ENCODE data around the gene IQGAP1.
A peak's percentile ranks its signal among the peaks of the same experiment; 100 is the strongest.
"Not testable (repeated sequence)": the region's sequence is repeated elsewhere in the genome, so short reads cannot be mapped to it uniquely, and the experiment has no call there.

IQGAP1 gene

DNA sequence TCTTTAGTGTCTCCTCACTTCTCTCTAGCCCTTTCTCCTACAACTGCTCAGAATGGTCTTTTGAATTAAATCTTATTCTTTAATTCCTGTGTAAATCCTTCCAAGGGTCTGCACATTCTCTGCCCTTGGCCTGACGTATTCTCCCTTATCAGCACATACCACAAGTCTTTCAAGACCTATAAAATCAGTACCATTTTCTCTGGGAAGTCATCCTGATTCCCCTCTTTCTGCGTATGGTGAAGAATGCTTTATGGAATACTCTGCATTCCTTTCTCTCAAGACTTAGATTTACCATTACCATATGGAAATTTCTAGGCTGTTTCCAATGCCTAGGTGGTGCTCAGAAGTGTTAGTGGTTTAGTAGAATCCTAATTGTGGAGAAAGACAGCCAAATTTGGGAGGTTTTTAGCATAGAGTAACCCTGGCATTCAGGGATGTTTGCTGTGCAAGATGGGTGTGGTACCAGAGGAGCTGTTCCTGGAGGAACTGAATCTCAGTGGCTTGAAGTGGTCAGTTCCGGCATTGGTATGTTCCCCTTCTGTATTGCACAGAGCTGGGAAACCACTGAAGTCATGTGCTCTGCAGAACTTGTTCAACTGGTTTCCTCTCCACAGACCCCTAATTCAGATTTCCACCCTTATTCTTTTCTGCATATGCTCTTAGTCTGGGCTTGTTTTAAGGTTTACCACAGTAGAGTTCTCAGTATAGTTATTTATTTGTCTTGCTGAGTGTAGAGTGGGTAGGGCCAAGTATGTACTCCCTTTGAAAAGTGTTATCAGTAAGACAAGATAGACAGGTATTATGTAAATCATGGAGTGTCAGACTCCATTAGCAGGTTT is 24.5 kb downstream of the IQGAP1 start:
- peak; percentile 21 for DNase-seq

DNA sequence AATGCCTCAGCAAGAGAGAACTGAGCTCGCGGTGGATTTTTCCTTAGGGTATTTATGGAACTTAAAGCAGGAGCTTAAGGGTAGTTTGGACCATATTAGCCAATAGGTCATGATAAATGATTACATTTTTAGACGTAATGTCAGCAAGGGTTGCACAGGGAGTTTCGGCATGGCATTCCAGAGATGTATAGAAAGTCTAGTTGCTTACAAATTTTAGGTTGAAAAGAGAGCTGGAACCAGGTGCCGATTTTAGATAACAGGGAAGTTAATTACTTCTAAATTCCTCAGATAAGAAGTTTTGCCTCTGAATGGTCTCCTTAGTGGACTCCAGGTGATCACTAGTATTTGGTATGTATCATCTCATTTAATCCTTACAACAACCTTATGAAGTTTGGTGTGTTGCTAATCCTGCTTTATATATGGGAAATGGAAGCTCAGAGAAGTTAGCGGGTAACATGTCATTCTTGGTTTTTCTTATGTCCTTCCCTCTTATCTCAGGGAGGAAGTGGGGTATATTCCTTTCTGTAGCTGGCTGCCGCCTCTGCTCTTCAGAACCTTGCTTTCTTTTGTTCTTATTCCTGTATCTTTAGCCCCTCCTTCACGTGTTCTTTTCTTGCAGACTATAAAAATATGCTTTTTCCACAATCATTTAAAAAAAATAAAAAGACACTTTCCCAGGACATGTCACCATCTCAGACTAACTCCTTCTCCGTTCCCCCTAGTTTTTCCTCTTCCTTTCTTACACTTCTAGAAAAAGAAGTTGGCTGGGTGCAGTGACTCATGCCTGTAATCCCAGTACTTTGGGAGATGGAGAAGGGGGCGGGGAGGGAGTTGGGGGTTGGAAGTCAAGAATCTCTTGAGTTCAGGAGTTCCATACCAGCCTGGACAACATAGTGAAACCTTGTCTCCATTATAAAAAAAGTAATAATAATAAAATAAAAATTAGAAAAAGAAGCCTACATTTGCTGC is 25.7 kb downstream of the IQGAP1 start:
- DNase-seq = no peak

DNA sequence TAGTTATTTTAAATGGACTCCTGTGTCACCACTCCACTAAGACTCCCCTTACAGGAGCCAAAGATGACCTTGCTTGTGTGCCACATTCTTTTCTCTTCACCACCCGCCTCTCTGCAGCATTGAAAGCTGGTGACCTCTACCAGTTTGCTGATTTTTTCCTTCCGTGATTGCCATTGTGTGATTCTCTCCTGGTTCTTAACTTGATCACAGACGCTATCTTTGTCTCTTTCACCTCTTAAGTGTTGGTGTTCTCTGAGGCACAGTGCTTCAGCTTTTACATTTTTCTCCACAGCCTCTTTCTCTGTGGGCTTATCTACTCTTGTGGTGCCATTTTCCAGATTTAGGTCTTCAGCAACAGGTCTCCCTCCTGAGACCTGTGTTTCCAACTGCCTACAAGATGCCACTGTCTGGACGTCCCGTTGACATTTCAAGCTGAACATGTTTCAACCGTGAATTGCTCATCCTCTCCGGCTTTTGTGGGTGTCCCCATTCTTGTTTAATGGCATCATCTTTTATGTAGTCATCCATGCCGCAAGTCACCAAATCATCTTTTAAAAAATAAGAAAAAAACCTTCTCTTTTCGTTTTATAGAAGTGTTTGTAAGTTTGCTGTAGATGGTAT is 26.5 kb downstream of the IQGAP1 start:
- no peak for DNase-seq

DNA sequence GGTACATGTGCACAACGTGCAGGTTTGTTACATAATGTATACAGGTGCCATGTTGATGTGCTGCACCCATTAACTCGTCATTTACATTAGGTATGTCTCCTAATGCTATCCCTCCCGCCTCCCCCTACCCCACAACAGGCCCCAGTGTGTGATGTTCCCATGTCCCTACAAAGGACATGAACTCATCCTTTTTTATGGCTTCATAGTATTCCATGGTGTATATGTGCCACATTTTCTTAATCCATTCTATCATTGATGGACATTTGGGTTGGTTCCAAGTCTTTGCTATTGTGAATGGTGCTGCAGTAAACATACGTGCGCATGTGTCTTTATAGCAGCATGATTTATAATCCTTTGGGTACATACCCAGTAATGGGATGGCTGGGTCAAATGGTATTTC is 28.0 kb downstream of the IQGAP1 start:
- not testable (repeated sequence) for DNase-seq

DNA sequence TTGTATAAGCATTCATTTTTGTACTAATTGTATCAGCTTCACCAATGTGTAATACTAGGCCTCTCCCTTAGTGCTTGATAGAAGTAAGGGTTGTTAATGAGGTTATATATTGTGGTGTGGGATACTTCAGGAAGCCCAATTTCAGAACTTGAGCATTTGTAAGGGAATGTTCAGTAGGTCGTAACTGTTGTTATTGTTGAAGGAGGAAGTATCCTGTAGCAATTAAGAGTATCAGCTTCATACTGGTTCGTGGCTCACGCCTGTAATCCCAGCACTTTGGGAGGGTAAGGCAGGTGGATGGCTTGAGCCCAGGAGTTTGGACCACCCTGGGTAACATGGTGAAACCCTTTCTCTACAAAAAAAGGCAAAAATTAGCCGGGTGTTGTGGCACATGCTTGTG is 30.6 kb downstream of the IQGAP1 start:
- DNase-seq = no peak

DNA sequence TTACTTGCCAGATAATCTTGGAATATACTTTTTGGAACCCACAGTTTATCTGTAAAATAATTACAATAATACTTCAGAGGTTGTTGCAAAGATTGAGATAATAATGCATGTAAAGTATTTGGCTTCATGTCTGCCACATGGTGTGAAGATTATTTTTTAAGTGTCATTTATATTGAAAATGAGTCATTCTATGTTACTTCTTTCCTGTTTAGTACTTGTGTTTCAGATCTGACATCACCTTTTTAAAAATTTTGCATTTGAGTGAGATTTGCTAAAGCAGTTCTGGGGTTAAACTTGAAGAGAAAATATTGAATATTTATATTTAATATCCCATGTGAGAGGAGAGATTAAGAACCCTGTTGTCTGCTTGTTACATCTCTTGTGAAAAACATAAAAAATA is 31.2 kb downstream of the IQGAP1 start:
- DNase-seq = no peak

DNA sequence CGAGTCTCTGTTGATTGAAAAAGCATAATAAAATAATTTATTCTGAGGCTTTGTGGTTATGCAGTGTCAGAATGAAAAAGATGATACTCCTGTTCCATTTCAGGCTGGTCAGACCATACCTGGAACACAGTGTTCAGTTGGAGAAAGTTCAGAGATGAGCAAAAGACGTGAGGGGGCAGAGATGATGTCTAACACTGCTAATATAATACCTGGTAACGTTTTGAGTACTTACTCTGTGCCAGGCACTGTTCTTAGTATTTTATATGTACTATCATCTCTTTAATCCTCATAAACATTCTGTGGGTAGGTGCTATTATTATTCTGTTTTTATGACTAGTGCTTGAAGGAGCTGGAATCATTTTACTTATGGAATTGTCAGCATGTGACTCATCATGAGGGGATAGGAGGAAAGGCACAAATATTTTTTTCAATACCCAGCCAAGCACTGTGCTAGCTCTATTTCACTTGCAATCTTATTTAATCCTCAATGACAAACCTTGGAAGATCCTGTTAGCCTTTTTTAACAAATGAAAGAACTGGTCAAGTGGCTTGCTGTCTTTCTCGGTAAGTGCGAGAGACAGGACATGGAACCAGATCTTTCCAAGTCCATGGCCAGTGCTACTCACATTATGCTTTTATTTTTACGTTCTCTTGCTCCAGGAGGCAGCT is 31.8 kb downstream of the IQGAP1 start:
- DNase-seq = no peak

DNA sequence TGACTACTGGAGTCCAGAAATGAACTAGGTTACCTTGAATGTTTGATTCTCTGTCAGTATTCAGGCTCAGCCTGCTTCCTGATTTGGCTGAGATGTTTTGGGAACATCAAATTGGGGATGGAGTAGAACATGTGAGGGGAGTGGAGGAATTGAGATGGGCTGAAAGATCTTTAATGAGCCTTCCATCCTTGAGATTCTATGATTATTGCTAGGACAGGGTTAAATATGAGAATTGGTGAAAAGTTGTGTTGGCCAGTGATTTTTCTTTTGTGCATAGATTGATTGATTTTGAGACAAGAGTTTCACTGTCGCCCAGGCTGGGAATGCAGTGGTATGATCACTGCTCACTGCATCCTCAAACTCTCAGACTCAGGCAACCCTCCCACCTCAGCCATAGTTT is 32.4 kb downstream of the IQGAP1 start:
- no peak for DNase-seq

DNA sequence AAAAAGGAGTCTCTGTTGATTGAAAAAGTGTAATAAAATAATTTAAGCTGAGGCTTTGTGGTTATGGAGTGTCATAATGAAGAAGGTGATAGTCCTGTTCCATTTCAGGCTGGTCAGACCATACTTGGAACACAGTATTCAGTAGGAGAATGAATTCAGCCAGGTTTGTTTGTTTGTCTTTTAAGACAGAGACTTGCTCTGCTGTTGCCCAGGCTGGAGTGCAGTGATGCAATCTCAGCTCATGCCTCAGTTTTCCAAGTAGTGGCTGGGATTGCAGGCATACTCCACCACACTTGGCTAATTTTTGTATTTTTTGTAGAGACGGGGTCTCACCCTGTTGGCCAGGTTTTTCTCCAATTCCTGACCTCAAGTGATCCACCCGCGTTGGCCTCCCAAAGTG is 33.5 kb downstream of the IQGAP1 start:
- DNase-seq = no peak

DNA sequence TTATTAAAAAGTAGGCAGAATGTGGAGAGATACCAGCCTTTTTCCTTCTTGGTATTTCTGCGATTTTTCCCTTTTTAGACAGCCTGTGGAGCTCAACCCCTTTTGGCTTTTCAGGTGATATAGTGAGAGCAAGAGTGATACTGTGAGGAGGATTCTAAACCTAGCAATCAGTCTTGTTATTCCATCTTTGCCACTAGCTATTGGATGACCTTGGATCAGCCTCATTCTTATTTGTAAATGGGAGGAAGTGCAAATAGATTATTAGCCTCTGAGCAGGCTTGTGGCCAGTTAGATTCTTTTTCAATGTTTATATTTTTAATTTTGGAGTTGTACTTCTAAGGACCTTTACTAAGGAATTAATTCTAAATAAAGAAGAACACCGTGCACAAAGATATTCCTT is 34.0 kb downstream of the IQGAP1 start:
- DNase-seq = no peak

DNA sequence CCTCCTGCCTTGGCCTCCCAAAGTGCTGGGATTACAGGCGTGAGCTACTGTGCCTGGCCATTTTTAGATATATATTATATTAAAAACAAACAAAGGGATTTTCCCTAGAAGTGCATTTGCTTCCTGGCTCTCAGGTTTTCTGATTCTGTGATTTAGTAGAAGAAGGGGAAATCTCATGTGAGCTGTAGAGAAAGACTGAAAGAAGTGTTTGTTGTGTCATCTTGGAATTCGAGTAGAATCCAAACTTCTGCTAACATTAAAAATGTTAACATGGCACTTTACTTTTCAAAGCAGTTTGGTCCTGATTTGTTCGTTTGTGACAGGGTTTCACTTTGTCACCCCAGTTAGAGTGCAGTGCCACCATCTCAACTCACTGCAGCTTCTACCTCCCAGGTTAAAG is 34.9 kb downstream of the IQGAP1 start:
- no peak for DNase-seq

DNA sequence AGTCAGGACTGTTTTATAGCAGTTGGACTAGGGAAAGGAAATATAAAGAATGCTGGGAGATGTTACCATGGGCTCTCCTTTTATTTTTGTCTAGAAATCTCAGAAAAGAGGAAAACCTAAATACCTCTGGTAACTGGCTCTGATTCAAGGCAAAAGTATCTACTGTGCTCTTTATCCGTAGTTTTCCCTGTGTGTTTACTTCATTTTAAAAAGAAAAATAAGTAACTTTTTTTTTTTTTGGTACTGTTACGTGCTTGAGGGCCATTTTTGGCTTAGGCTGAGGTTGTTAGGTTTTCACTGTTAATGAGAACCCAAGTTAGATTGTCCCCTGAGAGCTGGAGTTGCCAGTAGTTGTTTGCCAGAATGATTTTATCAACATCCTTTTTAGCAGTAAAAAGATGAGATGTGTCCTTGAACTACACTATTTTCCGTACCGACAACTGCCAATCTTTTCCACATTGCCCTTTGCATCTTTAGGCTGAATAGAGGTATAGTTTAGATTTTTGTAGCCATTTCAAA is 35.8 kb downstream of the IQGAP1 start:
- DNase-seq = no peak

DNA sequence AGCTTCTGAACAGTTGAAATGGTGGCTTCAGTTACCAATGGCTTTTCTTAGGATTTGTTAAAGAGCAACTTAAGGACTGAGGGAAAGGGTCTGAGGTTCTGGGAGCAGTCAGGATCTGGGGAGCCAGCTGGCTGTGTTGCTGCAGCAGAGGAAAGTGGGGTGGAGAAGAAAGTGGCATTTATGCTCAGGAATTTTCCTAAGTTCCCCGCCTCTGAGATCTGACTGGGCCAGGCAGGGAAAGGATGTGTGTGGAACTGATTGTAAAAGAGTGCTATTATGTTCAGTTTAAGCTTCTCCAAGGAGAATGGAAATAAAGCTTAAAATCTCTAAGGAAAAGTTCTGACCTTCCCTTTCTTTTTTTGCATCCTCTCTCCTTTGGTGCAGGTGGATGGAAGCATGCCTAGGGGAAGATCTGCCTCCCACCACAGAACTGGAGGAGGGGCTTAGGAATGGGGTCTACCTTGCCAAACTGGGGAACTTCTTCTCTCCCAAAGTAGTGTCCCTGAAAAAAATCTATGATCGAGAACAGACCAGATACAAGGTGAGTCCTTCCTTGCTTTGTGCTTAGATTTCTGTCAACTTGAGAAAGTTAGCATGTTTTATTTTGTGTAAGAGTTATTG is 37.8 kb downstream of the IQGAP1 start:
- no peak for DNase-seq

DNA sequence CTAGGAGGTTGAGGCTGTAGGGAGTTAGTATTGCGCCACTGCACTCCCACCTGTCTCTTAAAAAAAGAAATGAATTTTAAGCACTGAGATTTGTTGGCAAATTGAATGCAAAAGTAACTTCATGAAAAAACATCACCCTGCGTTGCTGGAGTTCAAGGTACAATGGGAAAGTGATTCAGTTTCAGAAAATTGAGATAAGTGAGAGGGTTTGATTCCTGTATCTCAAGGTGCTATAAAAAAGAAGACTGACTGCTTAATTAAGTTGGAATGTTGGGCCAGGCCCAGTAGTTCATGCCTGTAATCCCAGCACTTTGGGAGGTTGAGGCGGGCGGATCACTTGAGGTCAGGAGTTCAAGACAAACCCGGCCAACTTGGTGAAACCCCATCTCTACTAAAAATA is 39.1 kb downstream of the IQGAP1 start:
- DNase-seq = no peak

DNA sequence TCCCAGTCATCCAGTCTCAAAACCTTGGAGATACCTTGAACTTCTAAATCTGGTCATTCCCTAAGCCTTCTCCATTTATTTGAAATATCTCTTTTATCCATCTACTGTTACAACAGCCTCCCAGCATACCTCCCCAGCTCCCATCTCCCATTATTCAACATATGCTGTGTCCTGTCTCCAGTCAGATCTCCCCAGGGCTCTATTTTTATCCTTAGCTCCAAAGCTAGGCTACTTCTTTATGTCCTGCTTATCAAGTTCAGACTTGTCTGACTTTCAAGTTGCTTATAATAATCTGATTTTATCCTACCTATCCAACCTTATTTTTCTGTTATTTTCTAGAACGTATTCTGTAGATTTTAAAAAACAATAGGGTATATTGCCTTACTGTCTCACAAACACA is 44.2 kb downstream of the IQGAP1 start:
- no peak for DNase-seq

DNA sequence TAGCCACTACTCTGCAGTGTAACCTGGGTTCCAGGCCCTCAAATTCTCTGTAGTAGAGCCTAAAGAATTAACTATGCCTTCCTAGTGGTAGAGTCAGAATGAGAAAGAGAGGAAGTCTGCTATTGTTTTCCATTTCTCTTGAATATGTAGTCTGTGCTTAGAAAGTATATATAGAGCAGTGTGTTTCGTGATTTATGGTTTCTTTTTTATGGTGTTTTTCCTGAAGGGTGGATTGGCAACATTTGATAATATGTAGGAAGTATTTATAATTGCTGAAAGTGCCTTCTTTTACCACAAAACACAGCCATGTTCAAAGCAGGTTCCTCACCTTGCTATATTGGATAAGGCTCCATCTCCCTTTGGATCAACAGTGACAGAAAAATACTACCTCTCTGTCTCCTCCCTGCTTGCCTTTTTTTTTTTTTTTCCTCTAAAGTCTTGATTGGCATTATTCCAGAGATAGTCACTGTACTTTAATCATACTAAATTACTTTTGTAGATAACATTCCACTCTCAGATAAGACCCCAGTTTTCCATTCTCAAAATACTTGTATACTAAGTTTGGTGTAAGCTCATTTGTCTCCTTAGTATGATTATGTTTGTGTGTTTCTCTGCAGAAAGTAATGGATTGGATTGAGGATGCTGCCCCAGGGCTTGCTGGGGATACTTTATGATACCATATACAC is 47.8 kb downstream of the IQGAP1 start:
- DNase-seq = no peak

DNA sequence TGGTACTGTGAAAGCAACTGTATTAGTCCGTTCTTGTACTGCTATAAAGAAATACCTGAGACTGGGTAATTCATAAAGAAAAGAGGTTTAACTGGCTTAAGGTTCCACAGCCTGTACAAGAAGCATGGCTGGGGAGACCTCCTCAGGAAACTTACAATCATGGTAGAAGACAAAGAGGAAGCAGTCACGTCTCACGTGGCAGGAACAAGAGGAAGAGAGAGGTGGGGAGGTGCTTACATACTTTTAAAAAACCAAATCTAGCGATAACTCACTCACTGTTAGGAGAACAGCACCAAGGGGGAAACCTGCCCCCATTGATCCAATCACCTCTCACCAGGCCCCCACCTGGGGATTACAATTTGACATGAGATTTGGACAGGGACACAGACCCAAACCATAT is 48.9 kb downstream of the IQGAP1 start:
- DNase-seq = no peak

DNA sequence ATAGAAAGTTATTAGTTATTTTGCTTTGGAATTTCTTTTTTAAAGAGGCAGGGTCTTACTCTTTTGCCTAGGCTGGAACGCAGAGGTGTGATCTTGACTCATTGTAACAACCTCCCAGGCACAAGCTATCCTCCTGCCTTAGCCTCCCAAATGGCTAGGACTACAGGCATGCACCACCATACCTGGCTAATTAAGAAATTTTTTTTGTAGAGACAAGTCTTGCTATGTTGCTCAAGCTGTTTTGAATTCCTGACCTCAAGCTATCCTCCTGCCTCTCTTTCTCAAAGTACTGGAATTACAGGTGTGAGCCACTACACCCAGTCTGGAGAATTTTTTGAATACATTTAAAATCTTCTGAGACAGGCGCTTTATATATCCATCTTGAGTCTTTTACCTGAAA is 49.5 kb downstream of the IQGAP1 start:
- no peak for DNase-seq

DNA sequence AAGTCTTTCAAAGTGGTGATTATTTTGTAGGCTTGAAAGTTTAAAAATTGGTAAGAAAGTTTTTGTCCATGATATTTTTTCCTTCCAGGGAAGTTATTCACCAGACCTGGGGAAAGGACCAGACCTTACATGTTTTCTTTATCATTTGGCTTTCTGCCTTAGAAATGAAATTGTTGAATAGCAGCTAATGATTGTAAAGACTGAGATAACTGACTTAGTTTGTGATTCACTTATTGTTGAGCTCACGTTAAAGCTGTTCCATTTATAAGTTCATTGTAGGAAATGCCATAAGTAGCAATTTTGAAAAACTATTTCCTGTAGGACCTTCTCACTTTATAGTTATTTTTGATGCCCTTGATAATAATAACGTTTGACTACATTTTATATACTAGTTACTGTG is 51.9 kb downstream of the IQGAP1 start:
- no peak for DNase-seq

DNA sequence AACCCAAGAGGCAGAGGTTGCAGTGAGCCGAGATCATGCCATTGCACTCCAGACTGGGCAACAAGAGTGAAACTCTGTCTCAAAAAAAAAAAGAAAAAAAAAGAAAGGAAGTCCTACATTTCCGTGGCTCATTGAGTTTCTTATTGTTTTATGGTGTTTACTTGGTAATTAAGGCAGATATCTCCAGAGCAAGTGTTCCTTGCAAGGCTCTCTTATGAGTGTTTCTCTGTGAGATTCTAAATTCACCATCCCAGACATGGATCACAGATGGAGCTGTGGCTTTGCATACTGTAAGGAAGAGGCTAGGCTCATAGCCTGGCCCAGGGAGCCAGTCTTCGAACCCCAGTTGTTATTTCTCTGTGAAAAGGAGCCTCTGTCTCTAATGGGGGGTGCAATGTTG is 53.0 kb downstream of the IQGAP1 start:
- no peak for DNase-seq

DNA sequence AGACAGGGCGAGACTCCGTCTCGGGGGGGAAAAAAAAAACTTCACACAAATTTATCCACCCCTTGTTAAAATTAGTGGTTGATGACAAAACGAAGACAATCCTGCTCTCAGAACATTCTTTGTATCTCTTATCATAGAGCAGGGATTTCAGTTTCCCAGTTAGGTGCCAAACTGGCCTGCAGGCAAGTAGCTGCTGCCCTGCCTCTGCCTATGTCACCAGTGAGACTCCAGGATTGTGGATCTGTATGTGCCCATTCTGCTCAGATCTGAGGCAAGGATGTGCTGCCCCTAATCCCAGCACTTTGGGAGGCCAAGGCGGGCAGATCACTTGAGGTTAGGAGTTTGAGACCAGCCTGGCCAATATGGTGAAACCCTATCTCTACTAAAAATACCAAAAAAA is 54.4 kb downstream of the IQGAP1 start:
- DNase-seq = no peak
